ENCODE measurements around the gene CMTM2.

- TF ChIP-seq, protein P1, sequence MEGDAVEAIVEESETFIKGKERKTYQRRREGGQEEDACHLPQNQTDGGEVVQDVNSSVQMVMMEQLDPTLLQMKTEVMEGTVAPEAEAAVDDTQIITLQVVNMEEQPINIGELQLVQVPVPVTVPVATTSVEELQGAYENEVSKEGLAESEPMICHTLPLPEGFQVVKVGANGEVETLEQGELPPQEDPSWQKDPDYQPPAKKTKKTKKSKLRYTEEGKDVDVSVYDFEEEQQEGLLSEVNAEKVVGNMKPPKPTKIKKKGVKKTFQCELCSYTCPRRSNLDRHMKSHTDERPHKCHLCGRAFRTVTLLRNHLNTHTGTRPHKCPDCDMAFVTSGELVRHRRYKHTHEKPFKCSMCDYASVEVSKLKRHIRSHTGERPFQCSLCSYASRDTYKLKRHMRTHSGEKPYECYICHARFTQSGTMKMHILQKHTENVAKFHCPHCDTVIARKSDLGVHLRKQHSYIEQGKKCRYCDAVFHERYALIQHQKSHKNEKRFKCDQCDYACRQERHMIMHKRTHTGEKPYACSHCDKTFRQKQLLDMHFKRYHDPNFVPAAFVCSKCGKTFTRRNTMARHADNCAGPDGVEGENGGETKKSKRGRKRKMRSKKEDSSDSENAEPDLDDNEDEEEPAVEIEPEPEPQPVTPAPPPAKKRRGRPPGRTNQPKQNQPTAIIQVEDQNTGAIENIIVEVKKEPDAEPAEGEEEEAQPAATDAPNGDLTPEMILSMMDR (IDR thresholded peaks at IDR 0.05), result peak in 3 of 4 experiments; percentile 31 to 54 (median 35)
- no peak for TF ChIP-seq POLR2A (IDR thresholded peaks at IDR 0.05)
- TF ChIP-seq POLR2AphosphoS5 (IDR thresholded peaks at IDR 0.05), result no peak
Measured at GRCh38 chr16:66588981-66589713, 9.9 kb downstream of the CMTM2 start.
